Measurements from ENCODE around the gene TGFBR2. TPM values are rescaled to one million over a fixed set of nuclear protein-coding genes. Genes with fewer than 3 reads are reported as not detected.

TGFBR2 gene
- total and polyA plus RNA-seq, 2 experiments from 2014 or later: 4.7 to 13.0 TPM

DNA sequence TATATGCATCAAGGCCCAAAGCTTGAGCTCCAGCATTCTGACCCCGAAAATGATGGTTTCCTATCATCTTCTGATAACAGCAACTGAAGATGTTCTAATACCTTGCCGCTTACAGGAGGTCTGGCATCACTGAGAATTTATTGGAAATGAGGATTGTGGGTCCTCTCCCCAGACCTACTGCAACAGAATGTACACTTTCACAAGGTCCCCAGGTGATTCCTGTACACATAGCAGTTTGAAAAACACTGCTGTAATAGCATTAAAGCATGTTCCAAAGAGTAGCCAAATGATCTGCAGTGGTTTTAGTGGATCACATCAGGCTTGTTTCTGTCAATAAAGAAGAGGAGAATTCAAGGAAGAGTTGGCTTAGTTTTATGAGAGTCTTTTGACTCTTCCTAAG, 11.3 kb downstream of the TGFBR2 start:
- no peaks in the 10 kb centered on the region for H3K9me2 ChIP-seq (ENCODE audit: insufficient read depth)
- Mint-ChIP-seq H3K36me3 (ENCODE audit: low read depth) (peaks cover 8% of the 10 kb centered on the region; the same call in 2 of the 3 replicates), H3K4me1 (peaks cover 27% of the 10 kb centered on the region), H3K27me3 (ENCODE audit: insufficient read depth, low read depth, poor library complexity) (no peaks in the 10 kb centered on the region), H3K27ac (no peak overlapping the region), H3K4me3 (no peak overlapping the region), H3K9me3 (no peaks in the 10 kb centered on the region)
- no peak overlapping the region for H3K4me3 ChIP-seq
- H3K27ac ChIP-seq (ENCODE audit: low read depth): peak overlapping the region; percentile 22; the same call in 1 of the 2 replicates
- no peak overlapping the region for H2AFZ ChIP-seq
- no peaks in the 10 kb centered on the region for H3K27me3 ChIP-seq (ENCODE audit: insufficient read depth)
- H3K36me3 ChIP-seq (ENCODE audit: insufficient read depth): no peaks in the 10 kb centered on the region
- H3K4me1 ChIP-seq (ENCODE audit: insufficient read depth): peaks cover 23% of the 10 kb centered on the region
- H4K20me1 ChIP-seq (replicated peaks; ENCODE audit: insufficient read depth): peaks cover 8% of the 10 kb centered on the region
- peaks cover 100% of the 10 kb centered on the region for H3K79me2 ChIP-seq (replicated peaks; ENCODE audit: insufficient read depth)
- no peak for ATAC-seq
- no peak for DNase-seq (ENCODE audit: low spot score)
- H3F3A ChIP-seq (replicated peaks; ENCODE audit: low read depth): no peaks in the 10 kb centered on the region
- TF ChIP-seq ZNF331 (CRISPR knock-in tag; IDR thresholded peaks at IDR 0.05; ENCODE audit: low read depth) (no peak), EZH2phosphoT487 (IDR thresholded peaks at IDR 0.05; ENCODE audit: unreplicated experiment) (no peak)
- H3K4me2 ChIP-seq: no peak overlapping the region

DNA sequence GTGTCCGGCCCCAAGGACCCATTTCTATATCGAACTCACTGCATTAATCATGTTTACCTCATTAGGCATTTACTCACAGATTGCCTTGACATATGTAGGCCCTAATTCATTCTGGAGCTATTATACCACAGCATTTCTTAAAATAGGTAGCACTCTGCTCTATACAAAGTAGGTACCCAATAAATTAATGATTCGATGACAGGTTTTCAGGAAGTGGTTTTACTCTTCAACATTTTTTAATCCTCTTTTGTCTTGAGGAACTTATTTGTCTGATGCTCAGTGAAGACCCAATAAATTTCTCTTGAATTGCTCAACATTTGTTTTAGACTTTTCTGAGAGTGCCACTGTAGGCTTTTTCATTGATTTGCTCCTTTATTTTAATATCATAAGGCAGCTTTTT, 12.1 kb downstream of the TGFBR2 start:
- no peak overlapping the region for H3K4me3 Mint-ChIP-seq
- H3F3A ChIP-seq (replicated peaks; ENCODE audit: low read depth): no peaks in the 10 kb centered on the region
- no peaks in the 10 kb centered on the region for H3K27me3 ChIP-seq (ENCODE audit: insufficient read depth)
- DNase-seq (ENCODE audit: low spot score) (no peak), ATAC-seq (no peak)
- H3K36me3 Mint-ChIP-seq (ENCODE audit: low read depth): peaks cover 12% of the 10 kb centered on the region
- no peaks in the 10 kb centered on the region for H3K27me3 Mint-ChIP-seq (ENCODE audit: insufficient read depth, low read depth, poor library complexity)
- no peak overlapping the region for H3K4me2 ChIP-seq
- peaks cover 21% of the 10 kb centered on the region for H3K4me1 ChIP-seq (ENCODE audit: insufficient read depth)
- peaks cover 100% of the 10 kb centered on the region for H3K79me2 ChIP-seq (replicated peaks; ENCODE audit: insufficient read depth)
- H3K27ac ChIP-seq (ENCODE audit: low read depth): no peak overlapping the region
- no peaks in the 10 kb centered on the region for H3K36me3 ChIP-seq (ENCODE audit: insufficient read depth)
- H3K9me3 Mint-ChIP-seq: no peaks in the 10 kb centered on the region
- no peak overlapping the region for H3K27ac Mint-ChIP-seq
- no peak overlapping the region for H2AFZ ChIP-seq
- H3K4me3 ChIP-seq: no peak overlapping the region
- peaks cover 7% of the 10 kb centered on the region for H4K20me1 ChIP-seq (replicated peaks; ENCODE audit: insufficient read depth)
- H3K4me1 Mint-ChIP-seq: peaks cover 23% of the 10 kb centered on the region
- H3K9me2 ChIP-seq (ENCODE audit: insufficient read depth): no peaks in the 10 kb centered on the region
- TF ChIP-seq, protein P1, sequence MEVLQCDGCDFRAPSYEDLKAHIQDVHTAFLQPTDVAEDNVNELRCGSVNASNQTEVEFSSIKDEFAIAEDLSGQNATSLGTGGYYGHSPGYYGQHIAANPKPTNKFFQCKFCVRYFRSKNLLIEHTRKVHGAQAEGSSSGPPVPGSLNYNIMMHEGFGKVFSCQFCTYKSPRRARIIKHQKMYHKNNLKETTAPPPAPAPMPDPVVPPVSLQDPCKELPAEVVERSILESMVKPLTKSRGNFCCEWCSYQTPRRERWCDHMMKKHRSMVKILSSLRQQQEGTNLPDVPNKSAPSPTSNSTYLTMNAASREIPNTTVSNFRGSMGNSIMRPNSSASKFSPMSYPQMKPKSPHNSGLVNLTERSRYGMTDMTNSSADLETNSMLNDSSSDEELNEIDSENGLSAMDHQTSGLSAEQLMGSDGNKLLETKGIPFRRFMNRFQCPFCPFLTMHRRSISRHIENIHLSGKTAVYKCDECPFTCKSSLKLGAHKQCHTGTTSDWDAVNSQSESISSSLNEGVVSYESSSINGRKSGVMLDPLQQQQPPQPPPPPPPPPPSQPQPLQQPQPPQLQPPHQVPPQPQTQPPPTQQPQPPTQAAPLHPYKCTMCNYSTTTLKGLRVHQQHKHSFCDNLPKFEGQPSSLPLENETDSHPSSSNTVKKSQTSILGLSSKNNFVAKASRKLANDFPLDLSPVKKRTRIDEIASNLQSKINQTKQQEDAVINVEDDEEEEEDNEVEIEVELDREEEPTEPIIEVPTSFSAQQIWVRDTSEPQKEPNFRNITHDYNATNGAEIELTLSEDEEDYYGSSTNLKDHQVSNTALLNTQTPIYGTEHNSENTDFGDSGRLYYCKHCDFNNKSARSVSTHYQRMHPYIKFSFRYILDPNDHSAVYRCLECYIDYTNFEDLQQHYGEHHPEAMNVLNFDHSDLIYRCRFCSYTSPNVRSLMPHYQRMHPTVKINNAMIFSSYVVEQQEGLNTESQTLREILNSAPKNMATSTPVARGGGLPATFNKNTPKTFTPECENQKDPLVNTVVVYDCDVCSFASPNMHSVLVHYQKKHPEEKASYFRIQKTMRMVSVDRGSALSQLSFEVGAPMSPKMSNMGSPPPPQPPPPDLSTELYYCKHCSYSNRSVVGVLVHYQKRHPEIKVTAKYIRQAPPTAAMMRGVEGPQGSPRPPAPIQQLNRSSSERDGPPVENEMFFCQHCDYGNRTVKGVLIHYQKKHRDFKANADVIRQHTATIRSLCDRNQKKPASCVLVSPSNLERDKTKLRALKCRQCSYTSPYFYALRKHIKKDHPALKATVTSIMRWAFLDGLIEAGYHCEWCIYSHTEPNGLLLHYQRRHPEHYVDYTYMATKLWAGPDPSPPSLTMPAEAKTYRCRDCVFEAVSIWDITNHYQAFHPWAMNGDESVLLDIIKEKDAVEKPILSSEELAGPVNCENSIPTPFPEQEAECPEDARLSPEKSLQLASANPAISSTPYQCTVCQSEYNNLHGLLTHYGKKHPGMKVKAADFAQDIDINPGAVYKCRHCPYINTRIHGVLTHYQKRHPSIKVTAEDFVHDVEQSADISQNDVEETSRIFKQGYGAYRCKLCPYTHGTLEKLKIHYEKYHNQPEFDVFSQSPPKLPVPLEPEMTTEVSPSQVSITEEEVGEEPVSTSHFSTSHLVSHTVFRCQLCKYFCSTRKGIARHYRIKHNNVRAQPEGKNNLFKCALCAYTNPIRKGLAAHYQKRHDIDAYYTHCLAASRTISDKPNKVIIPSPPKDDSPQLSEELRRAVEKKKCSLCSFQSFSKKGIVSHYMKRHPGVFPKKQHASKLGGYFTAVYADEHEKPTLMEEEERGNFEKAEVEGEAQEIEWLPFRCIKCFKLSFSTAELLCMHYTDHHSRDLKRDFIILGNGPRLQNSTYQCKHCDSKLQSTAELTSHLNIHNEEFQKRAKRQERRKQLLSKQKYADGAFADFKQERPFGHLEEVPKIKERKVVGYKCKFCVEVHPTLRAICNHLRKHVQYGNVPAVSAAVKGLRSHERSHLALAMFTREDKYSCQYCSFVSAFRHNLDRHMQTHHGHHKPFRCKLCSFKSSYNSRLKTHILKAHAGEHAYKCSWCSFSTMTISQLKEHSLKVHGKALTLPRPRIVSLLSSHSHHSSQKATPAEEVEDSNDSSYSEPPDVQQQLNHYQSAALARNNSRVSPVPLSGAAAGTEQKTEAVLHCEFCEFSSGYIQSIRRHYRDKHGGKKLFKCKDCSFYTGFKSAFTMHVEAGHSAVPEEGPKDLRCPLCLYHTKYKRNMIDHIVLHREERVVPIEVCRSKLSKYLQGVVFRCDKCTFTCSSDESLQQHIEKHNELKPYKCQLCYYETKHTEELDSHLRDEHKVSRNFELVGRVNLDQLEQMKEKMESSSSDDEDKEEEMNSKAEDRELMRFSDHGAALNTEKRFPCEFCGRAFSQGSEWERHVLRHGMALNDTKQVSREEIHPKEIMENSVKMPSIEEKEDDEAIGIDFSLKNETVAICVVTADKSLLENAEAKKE (CRISPR knock-in tag; IDR thresholded peaks at IDR 0.05): no peak
- TF ChIP-seq ZNF331 (CRISPR knock-in tag; IDR thresholded peaks at IDR 0.05; ENCODE audit: low read depth) (no peak), POLR2AphosphoS5 (IDR thresholded peaks at IDR 0.05; ENCODE audit: low read depth) (no peak), STAT1 (IDR thresholded peaks at IDR 0.05; ENCODE audit: unreplicated experiment) (no peak), NANOG (IDR thresholded peaks at IDR 0.05; ENCODE audit: borderline replicate concordance) (no peak), CREB1 (CRISPR knock-in tag; IDR thresholded peaks at IDR 0.05; ENCODE audit: low read depth) (no peak), EZH2 (IDR thresholded peaks at IDR 0.05; ENCODE audit: low read depth, unreplicated experiment) (no peak), JUNB (IDR thresholded peaks at IDR 0.05; ENCODE audit: unreplicated experiment) (no peak)
- TF ChIP-seq, protein P2, sequence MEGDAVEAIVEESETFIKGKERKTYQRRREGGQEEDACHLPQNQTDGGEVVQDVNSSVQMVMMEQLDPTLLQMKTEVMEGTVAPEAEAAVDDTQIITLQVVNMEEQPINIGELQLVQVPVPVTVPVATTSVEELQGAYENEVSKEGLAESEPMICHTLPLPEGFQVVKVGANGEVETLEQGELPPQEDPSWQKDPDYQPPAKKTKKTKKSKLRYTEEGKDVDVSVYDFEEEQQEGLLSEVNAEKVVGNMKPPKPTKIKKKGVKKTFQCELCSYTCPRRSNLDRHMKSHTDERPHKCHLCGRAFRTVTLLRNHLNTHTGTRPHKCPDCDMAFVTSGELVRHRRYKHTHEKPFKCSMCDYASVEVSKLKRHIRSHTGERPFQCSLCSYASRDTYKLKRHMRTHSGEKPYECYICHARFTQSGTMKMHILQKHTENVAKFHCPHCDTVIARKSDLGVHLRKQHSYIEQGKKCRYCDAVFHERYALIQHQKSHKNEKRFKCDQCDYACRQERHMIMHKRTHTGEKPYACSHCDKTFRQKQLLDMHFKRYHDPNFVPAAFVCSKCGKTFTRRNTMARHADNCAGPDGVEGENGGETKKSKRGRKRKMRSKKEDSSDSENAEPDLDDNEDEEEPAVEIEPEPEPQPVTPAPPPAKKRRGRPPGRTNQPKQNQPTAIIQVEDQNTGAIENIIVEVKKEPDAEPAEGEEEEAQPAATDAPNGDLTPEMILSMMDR (conservative IDR thresholded peaks at IDR 0.05; ENCODE audit: low read depth in 2 of 2): no peak

All from GM23338 (cell line).